A673 (cell line): ENCODE measurements around the gene RNASE9. TPM values are rescaled to one million over a fixed set of nuclear protein-coding genes. Genes with fewer than 3 reads are reported as not detected.

ENCODE experiments used
- BruUV-seq: library from RNA; stranded (reverse); fragments of 400-500 nt; replicated peaks from 2 replicates; lab custom pipeline; 2021; lab: Mats Ljungman, UMichigan
- CTCF ChIA-PET: fragments of 300-600 bp; sonication (Branson Sonifier 250); formaldehyde crosslinking; loops from one replicate; lab custom pipeline; 2022; ENCODE audit warnings: antibody characterized with exemption; lab: Charles Lee
- POLR2A ChIA-PET: fragments of 300-600 bp; sonication (Branson Sonifier 250); formaldehyde crosslinking; loops from one replicate; lab custom pipeline; 2022; ENCODE audit warnings: antibody characterized with exemption; ENCODE audit not compliant: low non-redundant PET; lab: Charles Lee
- DNase-seq: peaks from one replicate; pipeline ENCODE4 v3.0.0-alpha.2; 2015; ENCODE audit warnings: low spot score
- H3K27ac ChIP-seq: fragments of 200-600 bp; sonication (generic); 2 replicates; pipeline ENCODE4 v1.5.1; 2016; ENCODE audit warnings: mixed run types, low read depth, mild to moderate bottlenecking, mixed read lengths, antibody characterized with exemption, low read length; ENCODE audit not compliant: poor library complexity, severe bottlenecking
- H3K27me3 ChIP-seq: fragments of 200-600 bp; sonication (generic); replicated peaks from 2 replicates; pipeline ENCODE4 v1.6.1; 2017; ENCODE audit warnings: mixed run types, low read depth, mild to moderate bottlenecking, mixed read lengths, antibody characterized with exemption, low read length; ENCODE audit not compliant: insufficient read depth, poor library complexity
- H3K36me3 ChIP-seq: fragments of 200-600 bp; sonication (generic); 2 replicates; pipeline ENCODE4 v1.6.1; 2016; ENCODE audit warnings: mixed run types, mild to moderate bottlenecking, mixed read lengths, antibody characterized with exemption, low read length; ENCODE audit not compliant: insufficient read depth, poor library complexity, severe bottlenecking
- H3K4me1 ChIP-seq: fragments of 200-600 bp; sonication (generic); 2 replicates; pipeline ENCODE4 v1.6.1; 2017; ENCODE audit warnings: mixed run types, mild to moderate bottlenecking, mixed read lengths, antibody characterized with exemption, low read length; ENCODE audit not compliant: insufficient read depth, poor library complexity, severe bottlenecking
- H3K4me3 ChIP-seq: fragments of 200-600 bp; sonication (generic); 2 replicates; pipeline ENCODE4 v1.5.1; 2016; ENCODE audit warnings: low read depth, mixed run types, mild to moderate bottlenecking, mixed read lengths, low read length; ENCODE audit not compliant: poor library complexity, severe bottlenecking
- H3K9me3 ChIP-seq: fragments of 200-600 bp; sonication (generic); 2 replicates; pipeline ENCODE4 v1.6.1; 2016; ENCODE audit warnings: mixed run types, low read depth, mild to moderate bottlenecking, mixed read lengths, antibody characterized with exemption, low read length; ENCODE audit not compliant: poor library complexity, severe bottlenecking
- CTCF ChIP-seq: fragments of 300-800, 200-600 bp; sonication (generic); conservative IDR thresholded peaks from 2 replicates; pipeline ENCODE4 v1.5.1; 2017; ENCODE audit warnings: low read depth, mild to moderate bottlenecking, antibody characterized with exemption, low read length, moderate library complexity, mixed read lengths
- EZH2 ChIP-seq: fragments of 200-600 bp; sonication (generic); IDR thresholded peaks from 2 replicates; pipeline ENCODE4 v1.6.1; 2017; ENCODE audit warnings: borderline replicate concordance, low read depth, mild to moderate bottlenecking, mixed read lengths, antibody characterized with exemption, low read length; ENCODE audit not compliant: poor library complexity, severe bottlenecking
- intact Hi-C: fragments of 100-400 bp; cut with micrococcal nuclease; formaldehyde crosslinking; loops from one replicate; pipeline ENCODE4 v1.10.0; 2022; ENCODE audit not compliant: unreplicated experiment
- total RNA-seq: library from RNA; stranded (reverse); gene quantifications from 2 replicates; pipeline ENCODE4 v1.2.3, GENCODE V29; 2021

RNASE9 gene
- total RNA-seq, 1 experiment from 2014 or later: not detected

DNA sequence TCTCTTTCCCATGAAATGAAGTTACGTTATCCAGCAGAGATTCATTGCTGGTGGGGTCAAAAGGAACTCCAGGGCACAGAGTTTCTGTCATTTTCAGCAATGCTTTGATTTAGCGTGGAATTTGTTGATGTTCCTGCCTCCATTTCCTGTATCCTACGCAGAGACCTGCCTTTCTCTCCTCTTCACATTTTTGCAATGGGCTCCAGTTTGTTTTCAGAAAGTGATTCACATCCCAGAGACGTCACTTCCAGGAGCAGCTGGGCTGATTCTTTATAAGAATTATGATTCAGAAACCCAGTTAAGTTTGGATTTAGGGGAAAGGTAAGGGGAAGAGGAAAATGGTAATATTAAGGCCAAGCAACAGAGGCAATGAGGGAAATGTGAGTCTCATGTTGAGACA is 43.9 kb downstream of the RNASE9 start:
- no peak overlapping the region for H3K4me3 ChIP-seq
- no TSS peak for BruUV-seq
- ChIA-PET CTCF (no interaction called here), POLR2A (no interaction called here)
- no peaks in the 10 kb centered on the region for H3K9me3 ChIP-seq
- intact Hi-C loops: no loop called here
- H3K4me1 ChIP-seq: no peaks in the 10 kb centered on the region
- TF ChIP-seq CTCF (no peak), EZH2 (no peak)
- no peaks in the 10 kb centered on the region for H3K36me3 ChIP-seq
- H3K27me3 ChIP-seq: no peaks in the 10 kb centered on the region
- no peak for DNase-seq
- H3K27ac ChIP-seq: no peak overlapping the region

DNA sequence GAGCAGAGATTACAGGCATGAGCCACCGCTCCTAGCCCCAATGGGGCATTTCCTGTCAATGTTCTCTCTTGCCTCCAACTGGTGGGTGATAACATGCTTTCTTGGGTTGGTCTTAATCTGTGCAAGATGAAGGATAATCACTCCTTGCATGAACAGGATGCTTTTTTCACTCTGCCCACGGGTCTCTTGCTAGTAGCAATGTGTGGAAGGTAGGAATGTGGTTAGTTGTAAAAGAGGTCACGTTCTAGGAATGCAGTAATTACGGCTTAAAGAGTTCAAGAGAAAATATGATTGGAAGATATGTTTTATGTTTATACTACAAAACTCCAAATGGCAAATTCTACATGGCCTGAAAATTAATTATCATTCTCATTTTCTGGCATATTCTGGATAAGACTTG is 45.0 kb downstream of the RNASE9 start:
- no peak for DNase-seq
- no peak for TF ChIP-seq CTCF
- no peak for TF ChIP-seq EZH2
- ChIA-PET CTCF (no interaction called here), POLR2A (no interaction called here)
- BruUV-seq: no TSS peak
- no peaks in the 10 kb centered on the region for H3K36me3 ChIP-seq
- H3K9me3 ChIP-seq: no peaks in the 10 kb centered on the region
- intact Hi-C loops: no loop called here
- H3K27ac ChIP-seq: no peak overlapping the region
- no peaks in the 10 kb centered on the region for H3K4me1 ChIP-seq
- no peak overlapping the region for H3K4me3 ChIP-seq
- H3K27me3 ChIP-seq: no peaks in the 10 kb centered on the region

GRCh38 chr14:20512177-20512905 is 48.5 kb downstream of the RNASE9 start:
- intact Hi-C loops: no loop called here
- BruUV-seq: no TSS peak
- Histone ChIP-seq H3K4me1 (no peaks in the 10 kb centered on the region), H3K9me3 (no peaks in the 10 kb centered on the region), H3K4me3 (no peak overlapping the region), H3K36me3 (no peaks in the 10 kb centered on the region), H3K27ac (no peak overlapping the region), H3K27me3 (no peaks in the 10 kb centered on the region)
- DNase-seq: no peak
- TF ChIP-seq CTCF: no peak
- TF ChIP-seq EZH2: no peak
- ChIA-PET POLR2A (no interaction called here), CTCF (interaction anchor here (0.6 kb wide), 1 partner anchor 21 kb away, joined by 3 read pairs; no protein-coding TSS in a partner anchor)
